ENCODE results near the gene STK24. TPM values are rescaled to one million over a fixed set of nuclear protein-coding genes. Genes with fewer than 3 reads are reported as not detected.
"Not testable (repeated sequence)": the region's sequence is repeated elsewhere in the genome, so short reads cannot be mapped to it uniquely, and the experiment has no call there.

The STK24 gene
- polyA plus RNA-seq, 1 donor: 124 TPM

GRCh38 chr13:98438246-98439125 lies 138.4 kb downstream of the STK24 start:
- DNase-seq: no peak

DNA sequence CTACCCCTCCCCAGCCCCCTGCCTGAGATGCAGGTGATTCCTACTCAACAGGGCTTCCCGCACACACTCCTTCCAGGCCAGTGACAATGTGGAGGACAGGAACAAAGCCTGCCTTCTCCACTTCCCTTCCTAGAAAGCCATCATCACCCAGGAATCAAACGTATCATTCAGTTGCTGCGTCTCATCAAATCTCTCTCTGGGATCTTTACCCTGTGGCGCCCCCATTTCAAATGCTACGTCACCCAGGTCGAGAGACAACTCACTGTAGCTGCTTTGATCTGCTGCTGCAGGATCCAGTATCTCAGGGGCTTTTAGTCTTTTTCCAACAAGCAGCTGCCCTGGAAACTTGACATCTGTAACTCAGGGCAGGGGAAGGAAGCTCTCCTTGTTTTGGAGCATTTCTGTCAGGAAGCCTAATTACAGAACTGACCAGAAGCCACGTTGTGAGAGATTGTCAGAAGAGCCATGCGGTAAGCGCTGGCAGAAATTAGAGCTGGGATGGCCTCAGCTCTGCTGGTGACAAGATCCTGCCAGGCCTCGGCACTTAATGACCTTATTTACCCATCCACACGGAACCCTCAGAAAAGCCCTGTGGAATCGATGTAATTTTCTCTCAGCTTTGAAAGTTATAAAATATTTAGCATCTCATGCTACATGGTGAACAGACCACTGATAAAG lies 140.5 kb downstream of the STK24 start:
- DNase-seq: no peak

GRCh38 chr13:98435376-98435775 lies 141.5 kb downstream of the STK24 start:
- DNase-seq: no peak

GRCh38 chr13:98434060-98434459 lies 142.8 kb downstream of the STK24 start:
- DNase-seq: no peak

GRCh38 chr13:98433654-98434053 lies 143.3 kb downstream of the STK24 start:
- no peak for DNase-seq

- no peak for DNase-seq
Observed at GRCh38 chr13:98432638-98433037, 144.3 kb downstream of the STK24 start.

DNA sequence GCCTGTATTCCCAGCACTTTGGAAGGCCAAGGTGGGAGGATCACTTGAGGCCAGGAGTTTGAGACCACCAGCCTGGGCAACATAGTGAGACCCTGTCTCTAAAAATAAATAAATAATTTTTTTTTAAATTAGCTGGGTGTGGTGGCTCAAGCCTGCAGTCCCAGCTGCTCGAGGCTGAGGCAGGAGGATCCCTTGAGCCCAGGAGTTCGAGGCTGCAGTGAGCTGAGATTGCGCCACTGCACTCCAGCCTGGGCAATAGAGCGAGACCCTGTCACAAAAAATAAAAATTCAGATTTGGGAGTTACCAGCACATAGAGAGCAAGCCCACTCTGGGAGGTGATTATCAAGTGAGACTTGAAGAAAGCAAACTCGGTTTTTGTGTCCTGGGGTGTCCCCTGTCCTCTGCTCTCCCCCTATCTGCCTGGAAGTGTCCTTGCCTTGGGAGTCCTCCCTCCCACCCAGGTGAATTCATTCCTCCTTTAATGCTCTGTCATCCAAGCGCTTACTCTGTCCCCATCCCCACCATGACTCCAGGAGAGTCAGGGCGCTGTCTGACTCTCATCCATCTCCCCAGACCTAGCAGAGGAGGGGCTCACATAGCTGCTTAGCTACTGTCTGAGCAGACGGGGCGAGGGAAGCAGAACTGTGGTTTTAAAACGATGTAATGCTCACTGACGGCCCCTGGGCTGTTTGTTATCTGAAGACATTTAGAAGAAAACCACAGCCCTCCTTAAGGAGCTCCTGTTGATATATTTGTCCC lies 146.8 kb downstream of the STK24 start:
- no peak for DNase-seq

GRCh38 chr13:98429531-98429930 lies 147.4 kb downstream of the STK24 start:
- DNase-seq: no peak

DNA sequence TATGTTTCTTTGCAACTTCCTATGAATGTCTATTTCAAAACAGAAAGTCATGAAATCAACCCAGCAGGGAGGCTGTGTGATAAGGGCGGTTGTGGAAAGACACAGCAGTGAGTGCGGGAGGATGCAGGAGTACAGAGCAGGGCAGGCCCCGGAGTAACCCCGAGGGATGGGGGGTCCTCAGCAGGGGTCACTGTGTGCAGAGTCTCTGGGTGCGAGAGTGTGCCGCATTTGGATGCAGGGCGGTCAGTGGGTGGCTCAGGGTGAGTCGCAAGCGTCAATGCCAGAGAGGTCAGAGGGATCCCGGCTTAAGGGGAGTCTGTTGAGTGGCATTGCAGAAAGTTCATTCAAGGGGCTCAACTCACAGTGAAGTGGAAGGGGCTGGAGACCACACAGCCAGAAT lies 147.8 kb downstream of the STK24 start:
- no peak for DNase-seq

DNA sequence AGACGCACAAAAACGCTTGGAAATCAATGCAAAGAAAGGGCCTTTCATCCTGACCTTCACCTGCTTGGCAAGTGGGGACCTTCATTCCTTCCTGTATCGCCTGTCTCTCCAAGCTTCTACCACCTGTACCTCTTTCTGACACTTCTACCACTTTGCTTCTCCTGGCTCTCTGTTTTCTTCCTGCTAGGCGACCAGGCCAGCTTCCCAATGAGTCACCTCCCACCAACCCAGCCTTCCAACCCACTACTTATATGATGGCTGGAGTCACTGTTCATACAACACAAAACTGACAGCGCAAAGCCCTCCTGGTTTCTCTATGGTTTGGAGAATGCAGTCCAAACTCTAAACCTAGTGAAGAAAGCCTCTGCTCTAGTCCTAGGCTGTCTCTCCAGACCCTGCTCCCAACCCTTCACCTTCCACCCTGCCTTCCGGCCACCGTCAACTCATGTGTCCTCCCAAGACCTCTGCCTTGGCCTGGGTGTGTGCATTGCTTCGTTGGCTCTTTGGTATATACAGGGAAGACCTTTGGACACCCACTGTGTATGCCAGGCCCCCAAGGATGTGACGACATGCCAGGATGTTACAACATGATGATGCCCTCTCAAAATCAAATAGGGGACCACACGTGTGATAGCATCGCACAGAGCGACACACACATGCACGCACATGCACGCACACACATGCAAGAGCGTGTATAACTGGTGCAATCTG lies 148.5 kb downstream of the STK24 start:
- DNase-seq: no peak

- DNase-seq: no peak
Observed at GRCh38 chr13:98427331-98427995, 149.4 kb downstream of the STK24 start.

- no peak for DNase-seq
Observed at GRCh38 chr13:98423417-98423816, 153.5 kb downstream of the STK24 start.

DNA sequence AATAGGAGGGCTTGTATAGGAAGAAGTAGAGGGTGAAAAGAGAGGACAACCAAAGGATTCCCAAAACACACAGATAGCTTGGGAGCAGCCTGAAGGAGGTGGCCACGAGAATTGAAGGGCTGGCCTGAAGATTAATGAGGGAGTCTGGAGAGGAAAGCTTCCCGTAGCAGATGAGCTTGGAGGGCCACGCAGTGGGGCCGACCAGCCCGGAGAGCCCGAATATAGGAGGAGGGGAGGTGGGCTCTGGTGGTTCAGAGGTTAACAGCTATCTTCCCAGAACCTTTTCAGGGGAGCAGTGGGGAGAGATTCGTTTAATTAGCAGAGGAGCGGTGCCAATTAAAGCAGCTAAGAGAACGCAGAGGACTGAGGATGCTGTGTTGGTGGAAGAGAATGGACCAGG lies 154.9 kb downstream of the STK24 start:
- DNase-seq: no peak

GRCh38 chr13:98420554-98421175 lies 156.2 kb downstream of the STK24 start:
- no peak for DNase-seq

- DNase-seq: no peak
Observed at GRCh38 chr13:98419786-98420553, 156.9 kb downstream of the STK24 start.

GRCh38 chr13:98416408-98416807 lies 160.5 kb downstream of the STK24 start:
- DNase-seq: no peak

GRCh38 chr13:98415326-98416070 lies 161.4 kb downstream of the STK24 start:
- no peak for DNase-seq

GRCh38 chr13:98413796-98414195 lies 163.1 kb downstream of the STK24 start:
- no peak for DNase-seq

DNA sequence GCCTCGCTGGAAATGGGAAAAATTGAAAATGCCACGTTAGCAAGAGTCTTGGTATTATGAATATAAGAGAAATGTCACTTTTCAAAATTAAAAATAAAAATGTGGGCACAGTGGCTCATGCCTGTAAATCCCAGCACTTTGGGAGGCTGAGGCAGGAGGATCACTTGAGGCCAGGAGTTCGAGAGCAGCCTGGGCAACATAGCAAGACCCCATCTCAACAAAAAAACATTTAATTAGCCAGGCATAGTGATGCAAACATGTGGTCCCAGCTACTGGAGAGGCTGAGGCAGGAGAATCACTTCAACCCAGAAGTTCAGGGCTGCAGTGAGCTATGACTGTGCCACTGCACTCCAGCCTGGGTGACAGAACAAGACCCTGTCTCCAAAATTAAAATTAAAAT lies 163.6 kb downstream of the STK24 start:
- not testable (repeated sequence) for DNase-seq
